Measurements from ENCODE around the gene LRP1-AS. TPM values are rescaled to one million over a fixed set of nuclear protein-coding genes. Genes with fewer than 3 reads are reported as not detected.

LRP1-AS gene
- total and polyA plus RNA-seq, 10 of the 15 experiments (the other 5 are each of a cell fraction or from before 2014, with no cell fraction given) = not detected

GRCh38 chr12:57158665-57159064, 11.2 kb upstream of the LRP1-AS start:
- no peak overlapping the region for H3K9ac ChIP-seq (ENCODE audit: control insufficient read depth, insufficient read depth, low read length)
- H4K20me1 ChIP-seq (ENCODE audit: control insufficient read depth, insufficient read depth) = no peaks in the 10 kb centered on the region
- WGBS (ENCODE audit: insufficient coverage, insufficient replicate concordance, low lambda C conversion rate, missing lambda C conversion rate) = 30% methylated on average over 4 of the region's 4 CpGs
- no peaks in the 10 kb centered on the region for H3K79me2 ChIP-seq (ENCODE audit: control insufficient read depth, insufficient read depth, low read length)
- SMC1A ChIA-PET (ENCODE audit: uncharacterized antibody, unreplicated experiment) = no interaction called here
- no peaks in the 10 kb centered on the region for H3K9me3 ChIP-seq (replicated peaks; ENCODE audit: control insufficient read depth, insufficient read depth, low read length)
- H3K27me3 ChIP-seq (replicated peaks in 1 of 2; ENCODE audit: control insufficient read depth in 2 of 2, insufficient read depth in 2 of 2, low read length in 1 of 2) = no peaks in the 10 kb centered on the region
- no peak overlapping the region for H2AFZ ChIP-seq (ENCODE audit: control insufficient read depth, low read depth, low read length)
- ATAC-seq = no peak
- DNase-seq (ENCODE audit: low read depth, low spot score) = no peak
- H3K4me1 ChIP-seq (ENCODE audit: control insufficient read depth, insufficient read depth, low read length) = peaks cover 4% of the 10 kb centered on the region; the same call in 1 of the 2 replicates
- CTCF ChIA-PET = interaction anchor here (1.0 to 1.2 kb wide), 2 partner anchors 24 to 34 kb away, joined by 3 to 4 read pairs; no protein-coding TSS in a partner anchor
- RAD21 ChIA-PET (ENCODE audit: unreplicated experiment) = no interaction called here
- no peak overlapping the region for H3K4me2 ChIP-seq (ENCODE audit: control insufficient read depth, insufficient read depth)
- no peak for FAIRE-seq
- POLR2A ChIA-PET = no interaction called here
- intact Hi-C loops (cut with micrococcal nuclease; ENCODE audit: unreplicated experiment) = no loop called here
- BruUV-seq (replicated peaks) = no TSS peak
- no peak for TF ChIP-seq MLLT1 (IDR thresholded peaks at IDR 0.05)
- no peak for TF ChIP-seq ZNF274 (IDR thresholded peaks at IDR 0.05; ENCODE audit: insufficient read depth, insufficient read length)
- TF ChIP-seq NRF1 (conservative IDR thresholded peaks at IDR 0.05; ENCODE audit: low read depth, low read length) = no peak
- TF ChIP-seq SPI1 (IDR thresholded peaks at IDR 0.05; ENCODE audit: borderline replicate concordance, insufficient read depth, low read depth, low read length) = no peak
- TF ChIP-seq RAD51 (IDR thresholded peaks at IDR 0.05) = no peak
- no peak for TF ChIP-seq KLF5 (IDR thresholded peaks at IDR 0.05; ENCODE audit: partially characterized antibody)
- no peaks in the 10 kb centered on the region for H3K36me3 ChIP-seq (ENCODE audit: control insufficient read depth in 2 of 2, insufficient read depth in 2 of 2, low read length in 1 of 2)
- no peak overlapping the region for H3K4me3 ChIP-seq
- no peak overlapping the region for H3K27ac ChIP-seq (ENCODE audit: control insufficient read depth, insufficient read depth)
- in situ Hi-C loops (cut with MboI) = no loop called here

DNA sequence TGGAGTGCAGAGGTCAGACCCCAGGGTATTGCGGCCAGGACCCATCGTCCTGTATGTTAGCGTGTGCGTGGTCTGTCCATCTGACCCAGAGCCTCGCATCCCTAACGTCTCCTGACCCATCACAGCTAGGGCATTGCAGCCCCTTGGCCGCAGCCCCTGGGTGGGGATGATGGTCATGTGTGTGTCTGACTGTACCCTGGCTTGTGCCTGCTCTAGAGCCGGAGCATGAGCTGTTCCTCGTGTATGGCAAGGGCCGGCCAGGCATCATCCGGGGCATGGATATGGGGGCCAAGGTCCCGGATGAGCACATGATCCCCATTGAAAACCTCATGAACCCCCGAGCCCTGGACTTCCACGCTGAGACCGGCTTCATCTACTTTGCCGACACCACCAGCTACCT, 10.8 kb upstream of the LRP1-AS start:
- no peak overlapping the region for H3K9ac ChIP-seq (ENCODE audit: control insufficient read depth, insufficient read depth, low read length)
- no peaks in the 10 kb centered on the region for H3K27me3 ChIP-seq (replicated peaks in 1 of 2; ENCODE audit: control insufficient read depth in 2 of 2, insufficient read depth in 2 of 2, low read length in 1 of 2)
- no peak for FAIRE-seq
- ChIA-PET POLR2A (no interaction called here), CTCF (interaction anchor here (1.0 to 1.2 kb wide), 3 partner anchors 24 to 34 kb away, joined by 3 to 4 read pairs (median 3); no protein-coding TSS in a partner anchor), RAD21 (ENCODE audit: unreplicated experiment) (no interaction called here), SMC1A (ENCODE audit: uncharacterized antibody, unreplicated experiment) (interaction anchor here (1.4 kb wide), 1 partner anchor 43 kb away, joined by 3 read pairs; no protein-coding TSS in a partner anchor)
- H4K20me1 ChIP-seq (ENCODE audit: control insufficient read depth, insufficient read depth) = no peaks in the 10 kb centered on the region
- no peak overlapping the region for H3K4me2 ChIP-seq (ENCODE audit: control insufficient read depth, insufficient read depth)
- no peak overlapping the region for H3K27ac ChIP-seq (ENCODE audit: control insufficient read depth, insufficient read depth)
- no peak overlapping the region for H3K4me3 ChIP-seq
- H3K79me2 ChIP-seq (ENCODE audit: control insufficient read depth, insufficient read depth, low read length) = no peaks in the 10 kb centered on the region
- H3K9me3 ChIP-seq (replicated peaks; ENCODE audit: control insufficient read depth, insufficient read depth, low read length) = no peaks in the 10 kb centered on the region
- H3K4me1 ChIP-seq (ENCODE audit: control insufficient read depth, insufficient read depth, low read length) = peaks cover 4% of the 10 kb centered on the region; the same call in 1 of the 2 replicates
- no peak for ATAC-seq
- in situ Hi-C loops (cut with MboI) = no loop called here
- WGBS (ENCODE audit: insufficient coverage, insufficient replicate concordance, low lambda C conversion rate, missing lambda C conversion rate) = 66% methylated on average over 16 of the region's 16 CpGs
- no TSS peak for BruUV-seq (replicated peaks)
- no peak overlapping the region for H2AFZ ChIP-seq (ENCODE audit: control insufficient read depth, low read depth, low read length)
- no peak for DNase-seq (ENCODE audit: low read depth, low spot score)
- no peaks in the 10 kb centered on the region for H3K36me3 ChIP-seq (ENCODE audit: control insufficient read depth in 2 of 2, insufficient read depth in 2 of 2, low read length in 1 of 2)
- intact Hi-C loops (cut with micrococcal nuclease; ENCODE audit: unreplicated experiment) = no loop called here
- TF ChIP-seq, protein P1, sequence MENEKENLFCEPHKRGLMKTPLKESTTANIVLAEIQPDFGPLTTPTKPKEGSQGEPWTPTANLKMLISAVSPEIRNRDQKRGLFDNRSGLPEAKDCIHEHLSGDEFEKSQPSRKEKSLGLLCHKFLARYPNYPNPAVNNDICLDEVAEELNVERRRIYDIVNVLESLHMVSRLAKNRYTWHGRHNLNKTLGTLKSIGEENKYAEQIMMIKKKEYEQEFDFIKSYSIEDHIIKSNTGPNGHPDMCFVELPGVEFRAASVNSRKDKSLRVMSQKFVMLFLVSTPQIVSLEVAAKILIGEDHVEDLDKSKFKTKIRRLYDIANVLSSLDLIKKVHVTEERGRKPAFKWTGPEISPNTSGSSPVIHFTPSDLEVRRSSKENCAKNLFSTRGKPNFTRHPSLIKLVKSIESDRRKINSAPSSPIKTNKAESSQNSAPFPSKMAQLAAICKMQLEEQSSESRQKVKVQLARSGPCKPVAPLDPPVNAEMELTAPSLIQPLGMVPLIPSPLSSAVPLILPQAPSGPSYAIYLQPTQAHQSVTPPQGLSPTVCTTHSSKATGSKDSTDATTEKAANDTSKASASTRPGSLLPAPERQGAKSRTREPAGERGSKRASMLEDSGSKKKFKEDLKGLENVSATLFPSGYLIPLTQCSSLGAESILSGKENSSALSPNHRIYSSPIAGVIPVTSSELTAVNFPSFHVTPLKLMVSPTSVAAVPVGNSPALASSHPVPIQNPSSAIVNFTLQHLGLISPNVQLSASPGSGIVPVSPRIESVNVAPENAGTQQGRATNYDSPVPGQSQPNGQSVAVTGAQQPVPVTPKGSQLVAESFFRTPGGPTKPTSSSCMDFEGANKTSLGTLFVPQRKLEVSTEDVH (IDR thresholded peaks at IDR 0.05; ENCODE audit: low read depth, partially characterized antibody) = no peak
- no peak for TF ChIP-seq KDM1A (IDR thresholded peaks at IDR 0.05; ENCODE audit: borderline replicate concordance)
- TF ChIP-seq BMI1 (IDR thresholded peaks at IDR 0.05; ENCODE audit: borderline replicate concordance) = no peak
- no peak for TF ChIP-seq FOXM1 (IDR thresholded peaks at IDR 0.05; ENCODE audit: low read depth, low read length)

All from GM12878 (cell line).